GM12878 (cell line): ENCODE results near the gene TULP4. TPM values are rescaled to one million over a fixed set of nuclear protein-coding genes. Genes with fewer than 3 reads are reported as not detected.

Source experiments
- CUX1 ChIP-seq: IDR thresholded peaks from 2 replicates; pipeline ENCODE4 v1.6.1; 2012; ENCODE audit warnings: improper control_type of control experiment, low read depth, low read length; ENCODE audit not compliant: insufficient replicate concordance
- ELK1 ChIP-seq: IDR thresholded peaks from 2 replicates; pipeline ENCODE4 v1.6.1; 2012; ENCODE audit warnings: low read depth, low read length, improper control_type of control experiment
- HDAC6 ChIP-seq: fragments of 200-600 bp; sonication (generic); IDR thresholded peaks from one replicate; pipeline ENCODE4 v1.8.0; 2017; ENCODE audit warnings: antibody characterized with exemption; ENCODE audit not compliant: unreplicated experiment
- IRF5 ChIP-seq: fragments of 450-650 bp; IDR thresholded peaks from 2 replicates; pipeline ENCODE4 v1.6.1; 2017; ENCODE audit warnings: borderline replicate concordance
- KAT2A ChIP-seq: conservative IDR thresholded peaks from 2 replicates; pipeline ENCODE4 v1.6.1; 2011; ENCODE audit warnings: low read depth, low read length; ENCODE audit not compliant: control insufficient read depth
- MTA2 ChIP-seq: fragments of 450-650 bp; IDR thresholded peaks from 2 replicates; pipeline ENCODE4 v1.6.1; 2016; ENCODE audit warnings: low read depth, mild to moderate bottlenecking, moderate library complexity
- NFXL1 ChIP-seq: fragments of 450-650 bp; IDR thresholded peaks from 2 replicates; pipeline ENCODE4 v1.6.1; 2017; ENCODE audit warnings: antibody characterized with exemption, mild to moderate bottlenecking, borderline replicate concordance
- NR2F1 ChIP-seq: fragments of 450-650 bp; conservative IDR thresholded peaks from 2 replicates; pipeline ENCODE4 v1.6.1; 2017; ENCODE audit warnings: mild to moderate bottlenecking
- NRF1 ChIP-seq: conservative IDR thresholded peaks from 2 replicates; pipeline ENCODE4 v1.6.1; 2011; ENCODE audit warnings: mild to moderate bottlenecking, low read depth, low read length, improper control_type of control experiment
- PBX3 ChIP-seq: IDR thresholded peaks from 2 replicates; pipeline ENCODE4 v1.6.1; 2011; ENCODE audit warnings: mild to moderate bottlenecking, low read depth, low read length, moderate library complexity; ENCODE audit not compliant: insufficient replicate concordance
- POLR2A ChIP-seq: IDR thresholded peaks from 2 replicates; pipeline ENCODE4 v1.6.1; 2011; ENCODE audit warnings: low read depth, mild to moderate bottlenecking, low read length
- POLR2AphosphoS2 ChIP-seq: IDR thresholded peaks from 2 replicates; pipeline ENCODE4 v1.6.1; 2011; ENCODE audit warnings: low read depth, mild to moderate bottlenecking, low read length, improper control_type of control experiment, moderate library complexity
- RELB ChIP-seq: fragments of 450-650 bp; IDR thresholded peaks from 2 replicates; pipeline ENCODE4 v1.6.1; 2017; ENCODE audit warnings: low read depth, mild to moderate bottlenecking, moderate library complexity
- SMARCA5 ChIP-seq: fragments of 450-650 bp; IDR thresholded peaks from 2 replicates; pipeline ENCODE4 v1.6.1; 2017; ENCODE audit warnings: mild to moderate bottlenecking
- SPI1 ChIP-seq: IDR thresholded peaks from 2 replicates; pipeline ENCODE4 v1.6.1; 2011; ENCODE audit warnings: low read depth, mild to moderate bottlenecking, low read length, moderate library complexity, borderline replicate concordance; ENCODE audit not compliant: insufficient read depth
- SREBF1 ChIP-seq: IDR thresholded peaks from 2 replicates; pipeline ENCODE4 v1.6.1; 2012; ENCODE audit warnings: mild to moderate bottlenecking, low read length
- STAT1 ChIP-seq: fragments of 450-650 bp; conservative IDR thresholded peaks from 2 replicates; pipeline ENCODE4 v1.6.1; 2014; ENCODE audit warnings: antibody characterized with exemption, mild to moderate bottlenecking
- ZNF274 ChIP-seq: IDR thresholded peaks from one replicate; pipeline ENCODE4 v1.8.0; 2011; ENCODE audit not compliant: insufficient read length, insufficient read depth
- polyA plus RNA-seq, 11 experiments: library from polyadenylated mRNA; depleted of rRNA in 4 of 11; unstranded in 6 of 11; stranded (reverse) in 5 of 11; fragments of >200 nt; fragmentation: Nextera tagmentation in 4 of 11; fragmentation: Illumina TruSeq in 1 of 11; extraction: Ambion mirVana in 4 of 11; extraction: Trizol in 1 of 11; gene quantifications; 1 replicate in 1 of 11; 2 replicates in 10 of 11; pipeline versions ENCODE4 v1.2.1 to v1.2.3, GENCODE V29; 2011 to 2016; ENCODE audit warnings: inconsistent platforms in 2 of 11, missing spikeins in 2 of 11, low read depth in 1 of 11
- total RNA-seq, 4 experiments: library from RNA; depleted of rRNA in 3 of 4; stranded (reverse); fragments of >200 nt in 3 of 4; fragmentation: Illumina TruSeq in 1 of 4; extraction: Trizol in 1 of 4; gene quantifications; 2 replicates each; pipeline versions ENCODE4 v1.2.1 to v1.2.3, GENCODE V29; 2013 to 2021

TULP4 gene
- total and polyA plus RNA-seq, 10 of the 15 experiments (the other 5 are each of a cell fraction or from before 2014, with no cell fraction given): 0.73 to 31.8 (median 14.0) TPM

GRCh38 chr6:158518191-158519127 lies 206.2 kb downstream of the TULP4 start (continued):
- TF ChIP-seq CUX1 (peak; percentile 71), STAT1 (no peak), POLR2A (no peak), RELB (peak; percentile 76), IRF5 (no peak), POLR2AphosphoS2 (no peak), NRF1 (peak; percentile 41; the same call in 1 of the 2 replicates), HDAC6 (no peak), ELK1 (0 out of 2 replicates have a peak, but pooled peaks have one; percentile 21), SREBF1 (no peak), MTA2 (0 out of 2 replicates have a peak, but pooled peaks have one; percentile 4), ZNF274 (no peak), KAT2A (no peak), SMARCA5 (peak; percentile 87; the same call in 1 of the 2 replicates), NFXL1 (no peak), SPI1 (peak; percentile 12; the same call in 1 of the 2 replicates), PBX3 (no peak), NR2F1 (0 out of 2 replicates have a peak, but pooled peaks have one; percentile 60)
